GM12801 (cell line): Measurements from ENCODE around the gene SLC9A3.

Experiments used
- CTCF ChIP-seq: IDR thresholded peaks from one replicate; pipeline ENCODE4 v1.5.1; 2011; ENCODE audit warnings: control low read depth; ENCODE audit not compliant: insufficient read length; ENCODE audit errors: extremely low read depth

SLC9A3 gene

GRCh38 chr5:535846-536698, 11.8 kb upstream of the SLC9A3 start:
- no peak for TF ChIP-seq CTCF

- TF ChIP-seq CTCF = no peak
These were observed 10.8 kb upstream of the SLC9A3 start for GRCh38 chr5:534743-535671.

GRCh38 chr5:533955-534742, 9.9 kb upstream of the SLC9A3 start:
- TF ChIP-seq CTCF = no peak

GRCh38 chr5:533243-533954, 9.2 kb upstream of the SLC9A3 start:
- TF ChIP-seq CTCF = no peak

- no peak for TF ChIP-seq CTCF
These were observed 8.4 kb upstream of the SLC9A3 start for GRCh38 chr5:532521-533242.

GRCh38 chr5:531749-532315, 7.6 kb upstream of the SLC9A3 start:
- no peak for TF ChIP-seq CTCF
